HG02759 (cell line): Measurements from ENCODE around the gene SPRR1A.

Experiments used
- ATAC-seq: cut with Tn5 transposase; IDR thresholded peaks from one replicate; pipeline ENCODE4 v1.9.1; 2021; ENCODE audit warnings: mild to moderate bottlenecking, moderate library complexity; ENCODE audit not compliant: unreplicated experiment

The SPRR1A gene

DNA sequence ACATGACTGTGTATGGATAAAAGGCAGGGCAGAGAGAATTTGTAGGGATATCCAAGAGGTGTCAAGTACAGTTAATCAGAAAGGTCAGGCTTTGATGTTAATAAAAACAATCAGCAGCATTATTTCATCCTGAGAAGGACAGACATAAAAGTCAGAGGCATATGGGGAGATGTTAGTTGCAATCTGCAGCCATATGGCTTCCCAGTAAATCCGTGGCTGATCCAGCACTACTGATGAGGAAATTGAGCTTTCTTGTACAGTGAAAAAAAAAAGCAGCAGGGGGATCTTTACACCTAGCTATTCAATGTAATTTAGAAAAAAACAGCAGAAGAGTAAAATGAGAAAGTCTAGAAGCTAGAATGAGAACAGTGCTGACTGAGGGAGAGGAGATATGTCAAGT lies 44.9 kb downstream of the SPRR1A start:
- no peak for ATAC-seq

DNA sequence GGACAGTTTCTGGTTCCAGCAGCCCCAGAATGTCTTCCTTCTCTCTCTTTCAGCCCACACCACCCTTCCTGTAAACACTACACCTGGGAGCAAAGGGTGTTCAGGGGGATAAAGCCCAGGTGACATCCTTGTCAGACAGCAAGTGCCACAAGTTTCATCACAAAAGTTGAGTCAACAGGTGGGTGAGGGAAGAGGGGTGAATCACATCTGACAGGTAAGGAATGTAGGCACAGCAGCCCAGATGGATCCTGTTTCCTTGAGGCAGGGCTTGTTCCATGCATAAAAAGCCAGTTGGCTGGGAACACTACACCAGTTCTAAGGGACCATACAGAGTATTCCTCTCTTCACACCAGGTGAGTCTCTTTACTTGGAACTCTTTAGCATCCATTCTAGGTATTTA lies 47.0 kb downstream of the SPRR1A start, which contains the start of gene SPRR1B:
Gene SPRR1B, plus strand, starts transcription at position 309 of the 400 bp plus-strand sequence. CDS start 1,143 bp downstream, outside the sequence.
- ATAC-seq = no peak

DNA sequence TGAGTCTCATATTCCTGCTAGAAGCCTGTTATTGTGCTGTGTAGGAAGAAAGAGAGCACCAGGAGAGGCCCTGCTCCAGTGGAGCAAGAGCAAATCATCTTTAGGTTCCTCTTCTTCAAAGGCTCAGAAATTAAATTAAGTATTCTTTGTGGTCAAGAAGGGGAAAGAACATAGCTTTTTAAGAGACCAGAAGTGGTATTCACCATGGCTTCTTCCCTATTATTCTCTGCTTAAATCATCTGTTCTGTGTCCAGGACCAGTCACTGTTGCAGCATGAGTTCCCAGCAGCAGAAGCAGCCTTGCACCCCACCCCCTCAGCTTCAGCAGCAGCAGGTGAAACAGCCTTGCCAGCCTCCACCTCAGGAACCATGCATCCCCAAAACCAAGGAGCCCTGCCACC lies 48.2 kb downstream of the SPRR1A start:
- no peak for ATAC-seq

DNA sequence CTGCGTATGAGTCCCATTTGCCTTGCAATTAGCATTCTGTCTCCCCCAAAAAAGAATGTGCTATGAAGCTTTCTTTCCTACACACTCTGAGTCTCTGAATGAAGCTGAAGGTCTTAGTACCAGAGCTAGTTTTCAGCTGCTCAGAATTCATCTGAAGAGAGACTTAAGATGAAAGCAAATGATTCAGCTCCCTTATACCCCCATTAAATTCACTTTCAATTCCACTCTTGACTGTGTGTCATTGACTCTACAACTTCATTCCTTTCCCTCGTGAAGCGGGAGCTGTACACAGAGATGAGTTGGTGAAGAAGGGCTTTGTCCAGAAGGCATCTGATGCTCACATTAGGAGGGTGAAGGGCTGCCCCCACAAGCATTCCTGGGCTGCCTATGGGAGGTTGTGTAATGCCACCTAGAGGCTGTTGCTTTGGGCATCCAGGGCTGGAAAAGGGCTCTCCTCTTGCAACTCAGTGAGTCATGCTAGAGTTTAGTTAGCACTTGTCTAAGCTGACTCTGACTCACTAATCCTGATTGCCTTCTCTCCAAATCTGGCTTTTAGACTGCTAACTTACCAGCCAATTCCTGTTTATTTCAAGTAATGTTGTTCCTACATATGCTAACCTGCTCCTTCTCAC lies 48.9 kb downstream of the SPRR1A start:
- no peak for ATAC-seq

DNA sequence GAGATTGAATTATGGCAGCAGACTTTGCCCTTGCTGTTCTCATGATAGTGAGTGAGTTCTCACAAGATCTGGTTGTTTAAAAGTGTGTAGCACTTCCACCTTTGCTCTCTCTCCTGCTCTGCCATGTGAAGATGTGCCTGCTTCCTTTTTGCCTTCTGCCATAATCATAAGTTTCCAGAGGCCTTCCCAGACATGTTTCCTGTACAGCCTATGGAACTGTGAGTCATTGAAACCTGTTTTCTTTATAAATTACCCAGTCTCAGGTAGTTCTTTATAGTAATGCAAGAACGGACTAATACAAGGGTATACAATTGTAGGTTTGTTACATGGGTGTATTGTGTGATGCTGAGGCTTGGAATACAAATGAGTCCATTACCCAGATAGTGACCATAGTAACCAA lies 51.3 kb downstream of the SPRR1A start:
- no peak for ATAC-seq
